GM18907 (cell line): ENCODE results near the gene CIROP.

ENCODE experiments used
- ATAC-seq: cut with Tn5 transposase; IDR thresholded peaks from one replicate; pipeline ENCODE4 v1.9.1; 2021; ENCODE audit warnings: mild to moderate bottlenecking, moderate library complexity; ENCODE audit not compliant: unreplicated experiment

CIROP gene

DNA sequence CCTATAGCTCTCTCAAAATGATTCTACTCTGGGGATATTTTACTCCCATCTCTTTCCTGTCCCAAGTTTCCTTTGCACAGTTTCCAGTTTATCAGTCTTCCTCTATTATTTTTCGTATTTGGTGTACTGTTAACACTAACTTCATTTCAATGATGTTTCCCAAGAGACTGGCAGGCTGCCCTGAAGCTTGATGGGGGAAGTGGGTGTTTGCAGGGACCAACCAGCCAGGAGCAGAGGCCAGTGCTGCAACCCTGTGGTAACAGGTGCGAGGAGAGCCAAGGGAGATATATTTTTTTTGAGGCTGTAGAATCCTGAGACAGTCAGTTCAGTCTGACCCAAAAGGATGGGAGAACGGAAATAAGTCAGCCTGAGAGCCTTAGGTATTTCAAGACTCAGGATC is 26.1 kb upstream of the CIROP start:
- ATAC-seq, result no peak

DNA sequence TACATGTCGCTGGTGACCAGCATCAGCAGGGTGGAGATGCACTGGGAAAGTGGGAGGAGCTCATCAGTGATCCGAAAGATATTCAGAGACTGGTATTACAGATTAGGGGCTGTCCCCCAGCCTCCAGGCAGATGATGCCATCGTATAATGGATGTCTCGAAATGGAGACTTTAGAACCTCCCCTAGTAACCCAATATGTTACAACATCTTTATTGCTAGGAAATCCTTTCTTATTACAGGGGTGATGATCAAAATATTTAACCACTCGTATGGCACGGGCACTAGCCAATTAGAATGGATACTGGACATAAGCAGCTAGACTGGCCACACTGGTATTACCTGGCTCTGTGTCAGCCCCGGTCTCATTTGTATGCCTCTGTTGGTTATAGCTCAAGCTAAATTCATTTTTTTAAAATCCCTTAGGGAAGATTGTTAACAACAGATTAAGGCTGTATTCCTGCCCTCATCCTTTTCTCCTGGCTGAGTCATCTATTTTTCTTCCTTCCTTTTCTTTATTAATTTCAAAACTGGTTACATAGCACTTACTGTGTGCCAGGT is 25.0 kb upstream of the CIROP start:
- ATAC-seq, result no peak

DNA sequence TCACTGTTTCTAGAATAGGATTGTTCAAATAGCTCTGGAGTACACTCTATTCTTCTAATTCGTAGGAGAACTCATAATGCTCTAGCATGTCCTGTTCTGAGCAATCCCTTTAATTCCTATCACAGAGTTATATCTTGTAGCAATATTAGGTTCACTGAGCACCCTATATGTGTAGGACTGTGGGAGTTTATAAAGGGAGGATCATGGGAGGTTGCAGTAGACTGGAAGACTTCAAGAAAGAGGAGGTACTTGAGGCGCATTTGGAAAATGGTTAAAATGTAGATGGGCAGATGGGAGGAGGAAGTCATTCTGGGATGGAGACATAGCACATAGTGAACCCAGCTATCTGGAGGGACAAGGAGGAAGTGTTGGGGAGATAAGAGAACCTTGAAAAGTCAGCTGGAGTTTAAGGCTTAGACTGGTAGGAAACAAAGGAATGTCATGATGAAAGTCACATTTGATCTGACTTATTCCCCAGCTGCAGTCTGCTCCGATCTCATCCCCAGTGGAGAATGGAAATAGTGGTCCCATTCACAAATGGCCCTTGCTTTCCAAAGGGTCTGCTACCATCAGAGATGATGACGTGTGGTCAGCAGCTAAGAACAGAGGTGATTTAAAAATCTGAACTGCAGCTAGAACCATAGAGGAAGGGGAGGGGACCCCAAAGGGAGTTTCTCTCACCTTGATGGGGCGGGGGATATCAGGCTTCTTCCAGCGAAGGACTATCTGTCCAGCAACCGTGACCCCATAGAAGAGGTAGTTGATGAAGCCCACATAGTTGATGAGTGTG is 24.4 kb upstream of the CIROP start:
- ATAC-seq, result no peak

DNA sequence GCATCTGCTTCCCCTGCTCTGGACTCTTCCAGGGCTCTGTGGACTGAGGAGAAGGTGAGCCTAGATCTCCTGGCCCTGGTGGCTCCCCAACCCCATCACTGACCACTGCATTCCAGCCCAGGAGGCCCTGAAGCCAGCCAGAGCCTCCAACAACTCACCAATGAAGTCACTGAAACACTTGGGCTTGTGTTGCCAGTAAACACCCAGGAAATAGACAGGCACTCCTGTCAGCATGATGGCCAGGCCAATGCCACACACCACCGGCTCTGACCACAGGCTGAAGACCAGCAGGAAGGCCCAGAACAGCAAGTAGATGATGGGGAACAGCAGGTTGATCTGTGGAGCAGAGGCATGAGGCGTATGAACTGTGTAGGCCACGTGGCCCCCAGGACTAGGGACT is 23.1 kb upstream of the CIROP start:
- ATAC-seq, result no peak

DNA sequence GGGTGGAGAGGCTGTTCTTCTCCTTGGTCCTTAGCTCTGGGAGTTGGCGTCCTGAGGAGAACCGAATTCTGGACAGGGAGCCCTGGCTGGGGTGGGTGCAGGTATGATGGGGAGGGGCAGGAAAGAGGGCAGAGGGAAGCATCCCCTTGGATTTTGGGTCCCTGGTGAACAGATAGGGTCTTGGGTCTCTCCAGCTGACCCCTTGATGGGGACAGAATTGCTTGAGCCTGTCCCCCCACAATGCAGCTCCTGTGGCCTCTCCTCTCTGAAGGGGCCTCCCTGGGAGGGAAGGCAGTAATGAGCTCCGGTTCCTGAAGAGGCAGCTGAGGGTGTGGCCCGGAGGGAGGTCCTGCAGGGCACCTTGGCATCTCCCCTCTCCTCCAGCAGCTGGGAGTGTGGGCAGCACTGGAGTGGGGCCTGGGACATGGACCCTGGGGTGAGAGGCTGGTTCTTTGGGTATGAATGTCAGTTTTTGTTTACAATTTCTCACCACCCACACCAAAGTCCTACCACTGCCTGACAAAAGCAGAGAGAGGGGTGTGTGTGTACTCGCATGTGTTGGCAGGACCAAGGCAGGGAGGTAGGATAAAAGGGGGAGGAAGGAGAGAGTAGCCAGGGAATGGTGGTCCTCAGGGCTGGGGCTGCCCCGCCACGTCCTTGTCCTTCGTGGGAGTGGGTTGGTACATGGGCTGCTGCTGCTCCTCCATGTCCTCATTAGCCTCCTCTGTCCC is 21.9 kb upstream of the CIROP start:
- ATAC-seq, result no peak

DNA sequence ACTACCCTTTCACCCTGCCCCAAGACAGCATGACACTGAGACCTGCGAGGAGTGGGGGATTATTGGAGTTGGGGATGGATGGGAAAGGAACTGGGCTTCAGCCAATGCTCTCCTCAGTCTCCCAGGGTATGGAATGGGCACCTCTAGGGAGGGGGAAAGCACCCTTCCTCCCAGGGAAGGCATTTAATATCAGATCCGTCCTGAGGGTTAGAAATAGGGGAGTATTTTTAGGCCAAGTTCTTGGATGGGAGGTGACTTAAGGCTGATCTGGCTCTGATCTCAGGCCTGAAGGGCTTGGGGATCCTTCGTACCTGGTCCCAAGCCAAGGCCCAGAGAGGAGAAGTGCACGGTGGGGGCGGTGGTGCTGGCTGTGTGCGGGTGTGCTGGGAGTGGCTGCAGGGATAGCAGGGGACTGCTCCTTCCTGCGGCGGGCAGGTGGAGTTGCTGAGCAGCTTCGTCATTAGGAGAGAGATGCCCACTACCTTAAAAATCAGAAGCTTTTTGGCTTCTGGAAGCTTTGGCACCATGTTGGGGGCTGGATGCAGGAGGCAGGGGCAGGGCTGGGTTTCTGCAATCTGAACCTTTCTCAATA is 21.2 kb upstream of the CIROP start:
- ATAC-seq, result no peak

DNA sequence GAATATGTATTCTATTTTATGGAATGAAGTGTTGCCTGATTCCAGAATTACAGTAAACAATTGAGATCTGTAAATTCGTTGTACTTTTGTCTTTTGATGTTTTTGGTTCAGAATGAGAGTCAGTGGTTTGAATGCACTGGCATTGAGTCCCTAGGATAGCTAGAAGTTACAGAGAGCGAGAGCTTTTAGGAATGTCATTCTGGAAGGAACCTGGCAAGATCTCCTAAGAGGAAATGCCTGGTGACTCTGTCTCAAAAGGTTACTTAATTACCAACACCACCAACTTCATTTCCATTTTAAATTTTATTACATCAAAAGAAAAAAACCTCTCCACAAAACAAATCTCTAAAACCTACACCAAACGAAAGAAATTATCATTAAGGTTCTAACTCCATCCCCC is 20.2 kb upstream of the CIROP start:
- no peak for ATAC-seq

DNA sequence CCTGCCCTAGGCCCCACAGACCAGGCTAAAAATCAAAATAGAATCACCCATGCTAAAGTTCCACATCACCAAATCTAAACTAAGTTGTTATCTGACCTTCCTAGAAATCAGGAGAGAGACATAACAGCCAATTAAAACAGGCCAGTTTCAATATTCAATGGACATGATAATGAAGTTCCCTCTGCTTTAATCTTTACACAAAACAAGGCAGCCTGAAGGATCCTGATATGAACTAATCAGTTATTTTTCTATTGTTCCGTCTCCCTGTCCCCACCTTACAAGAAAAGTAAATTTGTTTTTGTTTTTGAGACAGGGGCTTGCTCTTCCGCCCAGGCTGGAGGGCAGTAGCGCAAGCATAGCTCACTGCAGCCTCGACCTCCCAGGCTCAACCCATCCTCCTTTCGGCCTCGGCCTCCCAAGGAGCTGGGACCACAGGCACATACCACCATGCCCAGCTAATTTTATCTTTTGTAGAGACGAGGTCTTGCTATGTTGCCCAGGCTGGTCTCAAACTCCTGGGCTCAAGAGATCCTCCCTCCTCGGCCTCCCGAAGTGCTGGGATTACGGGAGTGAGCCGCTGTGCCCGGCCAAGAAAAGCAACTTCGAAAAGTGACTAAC is 19.7 kb upstream of the CIROP start:
- no peak for ATAC-seq

DNA sequence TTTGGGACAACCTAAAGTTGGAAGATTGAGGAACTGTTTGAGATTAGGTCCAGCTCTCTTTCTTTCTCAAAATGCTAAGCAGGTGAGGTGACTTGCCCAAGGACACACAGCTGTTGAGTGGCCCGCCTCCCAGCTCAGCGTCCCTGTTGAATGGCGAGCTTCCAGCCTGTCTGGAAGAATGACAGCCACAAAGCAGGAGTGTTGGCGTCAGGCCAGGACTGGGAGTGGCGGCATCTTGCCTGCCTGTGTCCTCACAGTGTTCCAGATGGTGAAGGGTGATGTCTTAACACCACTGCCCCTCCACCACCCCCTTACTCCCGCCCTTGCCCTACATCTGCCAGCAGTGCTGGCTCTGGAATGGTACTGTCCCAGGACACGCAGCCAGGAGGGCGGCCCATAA is 18.6 kb upstream of the CIROP start:
- ATAC-seq, result no peak

DNA sequence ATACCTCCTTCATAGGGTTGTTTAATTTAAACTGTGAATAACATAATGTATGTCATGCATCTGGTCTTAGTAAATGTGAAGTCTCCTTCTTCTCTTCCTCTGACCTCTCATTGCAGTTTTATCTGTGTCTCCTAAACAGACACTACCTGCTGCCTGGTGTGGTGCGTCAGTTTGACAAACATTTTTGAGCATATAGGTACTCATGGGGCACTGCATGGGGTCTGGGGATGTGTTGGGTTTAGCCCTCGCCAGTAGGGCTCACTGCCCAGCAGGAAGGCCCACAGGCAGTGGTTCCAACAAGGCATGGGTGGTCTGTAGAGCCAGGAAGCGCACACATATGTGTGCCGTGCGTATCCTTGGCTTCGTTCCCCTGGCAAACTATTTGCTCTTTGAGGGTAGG is 17.3 kb upstream of the CIROP start:
- ATAC-seq, result no peak

DNA sequence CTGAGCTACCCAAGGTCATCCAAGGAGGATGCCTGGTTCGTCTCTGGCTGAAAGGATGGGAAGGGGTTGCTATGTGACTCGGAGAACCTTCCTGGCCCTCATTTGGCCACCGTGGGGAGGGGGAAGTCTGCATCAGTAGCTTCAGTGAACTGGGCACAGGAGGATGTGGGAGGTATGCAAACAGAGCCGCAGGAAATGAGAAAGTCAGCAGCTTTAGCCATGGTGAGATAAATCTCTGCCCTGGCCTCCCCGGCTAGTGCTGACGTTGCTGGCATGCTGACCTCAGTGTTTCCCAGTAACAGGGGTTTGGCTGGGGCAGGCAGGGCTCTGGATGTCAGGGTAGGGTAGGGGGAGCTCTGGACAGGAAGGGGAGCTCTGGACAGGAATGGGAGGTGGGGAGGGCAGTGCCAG is 16.6 kb upstream of the CIROP start:
- ATAC-seq, result peak; percentile 51

DNA sequence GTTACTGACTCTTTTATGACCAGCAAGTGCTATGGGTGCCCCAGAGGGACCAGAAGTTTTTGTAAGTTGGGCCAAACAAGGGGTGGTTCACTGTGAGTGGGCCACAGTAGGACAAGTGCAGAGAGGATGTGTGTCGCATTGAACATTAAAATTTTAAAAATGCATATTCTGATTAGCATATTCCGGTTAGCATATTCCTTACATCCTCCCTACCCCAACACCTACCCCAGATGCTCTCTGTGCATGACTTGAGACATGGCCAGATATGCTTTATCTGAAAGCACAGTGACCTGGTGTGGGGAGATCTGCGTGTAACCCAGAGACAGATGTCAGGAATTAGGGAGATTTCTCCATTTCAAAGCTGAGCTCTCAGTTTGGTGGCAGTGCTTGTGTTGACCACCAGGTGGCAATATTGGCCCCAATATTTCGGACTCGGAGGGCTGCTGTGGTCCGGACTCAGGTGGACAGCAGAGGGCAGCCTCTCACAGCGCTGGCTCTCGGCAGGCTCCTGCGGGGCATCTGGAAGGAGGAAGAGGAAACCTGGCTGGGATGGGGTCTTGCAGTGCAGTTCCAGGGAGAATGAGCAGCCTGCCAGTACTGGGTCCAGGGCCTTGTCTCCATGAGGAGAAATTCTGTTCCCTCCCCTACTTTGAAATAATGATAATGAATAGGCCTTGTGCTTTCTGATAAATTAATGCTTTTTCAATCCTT is 15.9 kb upstream of the CIROP start:
- ATAC-seq, result peak; percentile 74

DNA sequence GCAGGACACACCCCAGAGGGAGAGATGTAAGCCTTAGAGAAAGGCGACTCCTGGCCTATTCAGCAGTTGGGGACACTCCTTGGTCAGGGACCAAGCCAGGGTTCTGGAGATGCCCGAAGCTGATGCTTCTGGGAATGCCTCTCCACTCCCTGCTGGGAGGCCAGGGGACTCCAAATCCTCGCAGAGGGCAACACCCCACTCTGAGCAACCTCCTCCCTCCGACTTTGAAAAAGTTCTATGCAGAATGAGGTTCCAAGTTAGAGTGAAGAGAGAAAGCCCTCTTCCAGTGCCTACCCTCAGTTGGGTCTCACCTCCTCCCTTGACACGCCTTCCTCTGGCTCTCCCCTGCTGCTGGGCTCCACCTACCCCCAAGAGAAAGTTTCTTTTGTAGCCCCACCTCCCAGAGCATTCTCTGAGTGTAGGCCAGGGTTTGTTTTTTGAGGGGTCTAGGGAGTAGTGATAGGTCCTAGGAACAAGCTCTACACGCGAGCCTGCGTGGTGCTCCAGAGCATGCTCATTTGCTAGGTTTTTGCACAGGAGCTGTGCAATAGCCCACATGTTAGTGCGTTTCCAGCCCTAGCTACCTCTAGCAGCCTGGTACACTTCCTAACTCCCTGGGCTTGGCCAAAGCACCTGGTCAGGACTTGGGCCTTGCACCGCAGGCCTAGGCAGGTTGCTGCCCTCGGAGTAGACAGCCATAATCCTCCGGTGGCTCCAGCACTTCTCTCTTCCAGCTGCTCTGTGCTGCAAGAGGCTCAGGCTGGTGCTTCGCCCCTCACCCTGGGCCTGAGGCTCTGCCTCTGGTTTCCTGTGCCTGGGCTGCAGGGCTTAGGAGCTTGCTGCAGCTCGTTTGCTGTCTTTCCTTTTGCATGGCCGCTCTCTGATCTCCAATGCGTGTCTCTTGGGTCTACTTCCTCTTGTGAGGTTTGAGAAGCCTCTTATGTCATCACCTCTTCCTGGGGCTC is 14.9 kb upstream of the CIROP start:
- no peak for ATAC-seq

DNA sequence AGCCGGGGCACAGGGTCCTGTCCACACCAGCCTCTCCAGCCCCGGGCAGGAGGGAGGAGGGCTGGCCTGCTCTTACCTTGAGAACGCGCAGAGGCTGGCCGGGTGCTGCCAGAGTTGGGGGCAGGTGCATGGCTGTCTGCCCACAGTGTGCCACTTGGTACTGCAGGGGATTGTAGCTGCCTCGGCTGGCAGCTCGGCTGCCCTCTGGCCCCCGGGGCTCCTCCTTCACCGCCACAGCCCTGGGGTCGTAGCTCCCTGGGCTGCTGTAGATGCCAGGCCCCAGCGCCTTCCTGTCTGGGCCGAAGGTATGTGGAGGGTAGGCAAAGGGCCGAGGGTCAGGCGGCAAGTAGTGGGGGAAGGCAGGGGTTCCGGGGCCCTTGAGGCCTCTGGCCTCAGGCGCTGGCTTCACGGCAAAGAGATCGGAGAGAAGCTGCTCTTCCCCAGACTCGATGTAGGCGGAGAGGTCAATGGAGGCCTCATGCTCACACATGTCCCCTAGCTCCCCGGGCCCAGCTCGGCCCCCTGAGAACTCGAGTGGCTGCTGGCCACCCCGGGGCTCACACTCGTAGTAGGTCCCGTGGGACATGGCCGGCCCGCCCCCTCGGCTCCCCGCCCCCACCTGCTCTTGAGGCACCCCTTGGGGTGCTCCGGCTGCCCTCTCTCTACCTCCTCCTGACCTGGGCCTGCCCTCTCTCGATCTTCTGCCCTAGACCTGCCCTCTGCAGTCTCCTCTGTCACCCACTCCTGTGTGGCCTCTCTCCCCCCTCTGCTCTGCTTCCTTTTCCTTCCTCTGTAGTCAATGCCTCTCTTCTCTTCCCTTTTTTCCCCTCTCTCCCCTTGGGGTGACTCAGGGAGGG is 13.9 kb upstream of the CIROP start, which contains the start of gene CEBPE:
CEBPE (minus strand) TSS at position 750 of the 857 bp plus-strand sequence; CDS start at position 586, 164 bp downstream.
- no peak for ATAC-seq

DNA sequence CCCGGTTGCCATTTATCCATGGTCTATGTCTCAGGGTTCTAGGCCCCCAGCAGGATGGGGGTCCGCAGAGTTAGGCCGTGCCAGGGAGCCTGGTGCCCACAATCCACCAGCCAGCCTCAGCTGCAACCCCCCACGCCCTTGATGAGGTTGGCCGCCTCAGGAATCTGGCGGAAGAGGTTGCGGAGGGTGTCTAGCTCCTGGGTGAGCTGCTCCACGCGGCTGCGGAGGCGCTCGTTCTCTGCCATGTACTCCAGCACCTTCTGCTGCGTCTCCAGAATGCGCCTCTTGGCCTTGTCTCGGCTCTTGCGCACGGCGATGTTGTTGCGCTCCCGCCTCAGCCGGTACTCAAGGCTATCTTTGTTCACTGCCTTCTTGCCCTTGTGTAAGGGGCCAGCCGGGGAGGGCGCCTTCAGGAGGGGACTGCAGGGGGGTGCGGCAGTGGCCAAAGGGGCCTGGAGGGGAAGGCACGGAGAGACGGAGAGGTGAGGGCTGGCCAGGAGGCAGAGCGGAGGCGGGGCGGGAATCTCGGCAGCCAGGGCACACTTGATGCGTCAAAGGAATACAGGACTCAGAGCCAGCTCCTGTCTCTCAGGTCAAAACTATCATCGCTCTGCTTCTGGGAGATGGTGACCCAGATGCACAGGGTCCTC is 12.7 kb upstream of the CIROP start:
- ATAC-seq, result no peak

DNA sequence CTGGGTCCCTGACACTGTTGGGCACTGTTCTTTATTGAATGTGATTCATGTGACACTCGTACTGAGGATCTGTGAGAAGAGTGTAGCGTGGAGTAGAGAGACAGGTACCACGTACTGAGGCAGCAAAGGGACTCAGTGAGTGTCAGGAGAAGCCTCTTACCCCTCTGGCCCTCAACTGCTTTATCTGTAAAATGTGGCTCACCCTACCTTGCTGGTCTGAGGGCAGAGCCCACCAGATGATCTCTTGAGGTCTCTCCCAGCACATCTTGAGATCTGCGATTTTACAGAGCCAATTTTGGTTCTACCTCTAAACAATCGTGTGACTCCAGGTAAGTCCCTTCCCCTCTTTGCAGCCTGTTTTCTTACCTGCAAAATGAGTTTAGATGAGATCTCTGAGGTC is 11.1 kb upstream of the CIROP start:
- no peak for ATAC-seq

DNA sequence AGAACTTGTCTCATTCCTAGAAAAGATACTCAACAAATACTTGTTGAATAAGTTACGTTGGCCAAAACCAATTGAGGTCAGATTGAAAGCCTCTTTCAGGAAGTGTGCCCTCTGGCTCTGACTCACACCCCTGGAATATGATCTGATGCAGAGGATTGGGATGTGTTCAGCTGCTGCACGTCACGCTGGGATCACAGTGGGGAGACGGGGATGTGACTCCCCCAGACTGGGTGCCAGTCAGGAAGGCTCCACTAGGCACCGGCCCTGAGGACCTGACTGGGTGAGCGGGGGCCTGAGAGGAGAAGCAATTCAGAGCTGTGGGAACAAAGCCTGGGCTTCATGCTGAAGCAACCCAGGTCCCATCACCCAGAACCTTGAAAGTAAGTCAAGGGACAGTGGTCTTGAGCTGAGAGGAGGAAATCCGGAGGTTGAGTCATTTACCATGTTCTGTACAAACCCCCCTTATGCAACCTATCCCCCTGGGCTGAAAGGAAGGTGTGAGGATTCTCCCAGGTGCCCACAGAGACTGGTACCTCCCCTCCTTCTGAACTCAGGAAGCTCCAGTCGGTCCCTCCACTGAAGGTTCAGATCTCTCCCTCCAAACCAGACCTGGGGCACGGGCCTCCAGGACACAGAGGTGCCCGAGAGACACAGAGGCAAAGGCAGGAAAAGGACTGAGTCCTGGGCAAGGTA is 10.4 kb upstream of the CIROP start:
- no peak for ATAC-seq

DNA sequence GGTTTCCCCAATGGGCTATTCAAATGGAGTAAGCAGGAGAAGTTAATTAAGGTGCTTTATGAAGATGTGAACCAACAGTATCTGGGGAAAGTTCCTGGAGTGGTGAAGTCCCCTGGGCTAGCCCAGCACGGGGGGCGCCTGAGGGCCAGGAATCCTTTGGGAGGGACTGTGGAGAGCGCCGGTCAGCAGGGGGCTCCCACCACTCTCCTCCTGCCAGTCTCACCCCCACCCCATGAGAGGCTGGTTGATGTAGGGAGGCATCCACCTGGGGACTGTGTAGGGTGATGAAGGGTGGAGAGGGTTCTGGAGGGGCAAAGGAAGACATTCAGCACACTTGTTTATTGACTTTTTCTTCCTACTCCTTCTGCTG is 9.9 kb upstream of the CIROP start:
- no peak for ATAC-seq
